Measurements from ENCODE around the gene TRMT61B.

Gene TRMT61B

DNA sequence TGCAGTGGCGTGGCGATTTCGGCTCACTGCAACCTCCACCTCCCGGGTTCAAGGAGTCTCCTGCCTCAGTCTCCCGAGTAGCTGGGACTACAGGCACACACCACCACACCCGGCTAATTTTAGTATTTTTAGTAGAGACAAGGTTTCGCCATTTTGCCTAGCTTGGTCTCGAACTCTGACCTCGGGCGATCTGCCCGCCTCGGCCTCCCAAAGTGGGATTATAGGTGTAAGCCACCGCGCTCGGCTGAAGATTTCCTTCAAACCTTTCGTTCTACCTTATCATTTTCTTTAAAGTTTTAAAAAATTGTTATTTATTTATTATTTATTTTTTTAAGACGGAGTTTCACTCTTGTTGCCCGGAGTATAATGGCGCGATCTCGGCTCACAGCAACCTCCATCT lies 23.4 kb upstream of the TRMT61B start:
- peaks cover 0 to 2% (median 0%) of the 10 kb centered on the region in 3 experiments for H3K27me3 ChIP-seq (ENCODE audit: control insufficient read depth in 3 of 3, insufficient read depth in 3 of 3, low read depth in 1 of 3, low read length in 3 of 3)
- DNase-seq (ENCODE audit: low spot score): no peak
- H3K4me3 ChIP-seq (ENCODE audit: low read length in 2 of 2): no peak overlapping the region
- no peak overlapping the region for H3K4me2 ChIP-seq (ENCODE audit: insufficient read depth, low read length, poor library complexity, severe bottlenecking)
- H3K23ac ChIP-seq (ENCODE audit: low read depth, low read length, poor library complexity): no peak overlapping the region
- H2AFZ ChIP-seq (ENCODE audit: low read length): no peak overlapping the region
- no peak overlapping the region for H2BK12ac ChIP-seq (ENCODE audit: low read length)
- peaks cover 0 to 5% of the 10 kb centered on the region in 2 donors for H3K4me1 ChIP-seq (ENCODE audit: control insufficient read depth in 2 of 2, insufficient read depth in 1 of 2, low read depth in 1 of 2, low read length in 2 of 2)
- H4K8ac ChIP-seq (ENCODE audit: low read depth, low read length): no peak overlapping the region
- H3K36me3 ChIP-seq (replicated peaks in 1 of 2; ENCODE audit: control insufficient read depth in 2 of 2, insufficient read depth in 2 of 2, low read length in 2 of 2): peaks cover 0 to 15% of the 10 kb centered on the region in 2 donors
- no peak overlapping the region for H2BK15ac ChIP-seq (ENCODE audit: low read length)
- no peak overlapping the region for H2AK5ac ChIP-seq (ENCODE audit: low read depth, low read length)
- H3K9me3 ChIP-seq (replicated peaks in 1 of 2; ENCODE audit: control insufficient read depth in 2 of 2, insufficient read depth in 1 of 2, low read depth in 1 of 2, low read length in 2 of 2): peaks cover 0 to 2% of the 10 kb centered on the region in 2 donors
- no peak overlapping the region for H2BK5ac ChIP-seq (ENCODE audit: low read length)
- H3K9ac ChIP-seq (ENCODE audit: low read depth, low read length, poor library complexity): no peak overlapping the region
- peaks cover 2% of the 10 kb centered on the region for H3K79me1 ChIP-seq (ENCODE audit: low read depth, low read length)
- H3K18ac ChIP-seq (ENCODE audit: low read length): no peak overlapping the region
- H3K4ac ChIP-seq (ENCODE audit: low read length): no peak overlapping the region
- no peak overlapping the region for H4K91ac ChIP-seq (ENCODE audit: low read depth, low read length, poor library complexity)
- no peak overlapping the region for H3K27ac ChIP-seq (replicated peaks; ENCODE audit: low read length)
- H3K14ac ChIP-seq (ENCODE audit: low read length): no peak overlapping the region
- no peak overlapping the region for H2BK120ac ChIP-seq (ENCODE audit: low read depth, low read length)
- WGBS, 2 donors (ENCODE audit: extremely low coverage in 2 of 2, insufficient read length in 2 of 2, insufficient replicate concordance in 1 of 2): no CpG with 5 or more reads among the region's 21 CpGs

DNA sequence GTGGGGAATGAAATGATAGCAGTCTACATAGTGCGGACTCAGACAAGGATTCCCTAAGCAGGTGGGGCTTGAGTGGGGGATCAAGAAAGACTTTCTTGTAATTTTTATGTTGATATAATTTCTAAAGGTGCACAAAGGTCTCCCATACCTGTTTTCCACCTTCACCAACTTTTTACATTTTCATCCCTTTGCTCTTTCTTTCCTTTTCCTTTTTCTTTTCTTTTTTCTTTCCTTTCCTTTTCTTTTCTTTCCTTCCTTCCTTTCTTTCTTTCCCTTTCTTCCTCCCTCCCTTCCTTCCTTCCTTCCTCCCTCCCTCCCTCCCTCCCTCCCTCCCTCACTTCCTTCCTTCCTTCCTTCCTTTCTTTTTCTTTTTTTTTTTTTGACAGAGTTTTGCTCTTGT lies 10.1 kb upstream of the TRMT61B start:
- H2BK12ac ChIP-seq (ENCODE audit: low read length): no peak overlapping the region
- no peak overlapping the region for H3K4me2 ChIP-seq (ENCODE audit: insufficient read depth, low read length, poor library complexity, severe bottlenecking)
- no peak overlapping the region for H3K4me3 ChIP-seq (ENCODE audit: low read length in 2 of 2)
- no peak overlapping the region for H4K91ac ChIP-seq (ENCODE audit: low read depth, low read length, poor library complexity)
- H3K4ac ChIP-seq (ENCODE audit: low read length): no peak overlapping the region
- WGBS, 2 donors (ENCODE audit: extremely low coverage in 2 of 2, insufficient read length in 2 of 2, insufficient replicate concordance in 1 of 2): no CpG with 5 or more reads among the region's 1 CpG
- no peak overlapping the region for H2BK5ac ChIP-seq (ENCODE audit: low read length)
- H3K9me3 ChIP-seq (replicated peaks in 1 of 2; ENCODE audit: control insufficient read depth in 2 of 2, insufficient read depth in 1 of 2, low read depth in 1 of 2, low read length in 2 of 2): no peaks in the 10 kb centered on the region
- H3K18ac ChIP-seq (ENCODE audit: low read length): no peak overlapping the region
- DNase-seq (ENCODE audit: low spot score): no peak
- no peak overlapping the region for H2AK5ac ChIP-seq (ENCODE audit: low read depth, low read length)
- no peak overlapping the region for H2AFZ ChIP-seq (ENCODE audit: low read length)
- H3K36me3 ChIP-seq (replicated peaks in 1 of 2; ENCODE audit: control insufficient read depth in 2 of 2, insufficient read depth in 2 of 2, low read length in 2 of 2): no peaks in the 10 kb centered on the region
- no peak overlapping the region for H3K9ac ChIP-seq (ENCODE audit: low read depth, low read length, poor library complexity)
- H3K27ac ChIP-seq (replicated peaks; ENCODE audit: low read length): no peak overlapping the region
- no peak overlapping the region for H2BK120ac ChIP-seq (ENCODE audit: low read depth, low read length)
- H2BK15ac ChIP-seq (ENCODE audit: low read length): no peak overlapping the region
- no peak overlapping the region for H3K14ac ChIP-seq (ENCODE audit: low read length)
- no peaks in the 10 kb centered on the region for H3K4me1 ChIP-seq (ENCODE audit: control insufficient read depth in 2 of 2, insufficient read depth in 1 of 2, low read depth in 1 of 2, low read length in 2 of 2)
- H4K8ac ChIP-seq (ENCODE audit: low read depth, low read length): no peak overlapping the region
- peaks cover 0 to 21% (median 4%) of the 10 kb centered on the region in 3 experiments for H3K27me3 ChIP-seq (ENCODE audit: control insufficient read depth in 3 of 3, insufficient read depth in 3 of 3, low read depth in 1 of 3, low read length in 3 of 3)
- no peak overlapping the region for H3K23ac ChIP-seq (ENCODE audit: low read depth, low read length, poor library complexity)
- no peaks in the 10 kb centered on the region for H3K79me1 ChIP-seq (ENCODE audit: low read depth, low read length)

DNA sequence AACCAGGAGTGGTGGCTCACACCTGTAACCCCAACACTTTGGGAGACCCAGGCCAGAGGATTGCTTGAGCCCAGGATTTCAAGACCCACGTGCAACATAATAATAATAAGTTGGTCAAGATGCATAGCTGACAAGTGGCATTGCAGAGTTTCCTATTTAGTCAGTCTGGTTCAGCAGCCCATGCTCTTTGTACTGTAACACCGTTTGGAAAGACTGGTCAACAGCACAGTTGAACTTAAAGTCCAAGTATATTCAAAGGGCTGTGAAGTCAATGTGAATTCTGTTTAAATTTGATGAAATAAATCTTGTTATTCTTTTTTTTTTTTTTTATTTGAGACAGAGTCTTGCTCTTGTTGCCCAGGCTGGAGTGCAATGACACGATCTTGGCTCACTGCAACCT lies 1.5 kb upstream of the TRMT61B start:
- peaks cover 3 to 8% of the 10 kb centered on the region in 2 donors for H3K4me1 ChIP-seq (ENCODE audit: control insufficient read depth in 2 of 2, insufficient read depth in 1 of 2, low read depth in 1 of 2, low read length in 2 of 2)
- H3K36me3 ChIP-seq (replicated peaks in 1 of 2; ENCODE audit: control insufficient read depth in 2 of 2, insufficient read depth in 2 of 2, low read length in 2 of 2): peaks cover 0 to 19% of the 10 kb centered on the region in 2 donors
- H2AK5ac ChIP-seq (ENCODE audit: low read depth, low read length): no peak overlapping the region
- peaks cover 0 to 12% (median 0%) of the 10 kb centered on the region in 3 experiments for H3K27me3 ChIP-seq (ENCODE audit: control insufficient read depth in 3 of 3, insufficient read depth in 3 of 3, low read depth in 1 of 3, low read length in 3 of 3)
- H3K18ac ChIP-seq (ENCODE audit: low read length): no peak overlapping the region
- H3K4ac ChIP-seq (ENCODE audit: low read length): no peak overlapping the region
- H3K23ac ChIP-seq (ENCODE audit: low read depth, low read length, poor library complexity): no peak overlapping the region
- H3K4me2 ChIP-seq (ENCODE audit: insufficient read depth, low read length, poor library complexity, severe bottlenecking): no peak overlapping the region
- no peak overlapping the region for H3K9ac ChIP-seq (ENCODE audit: low read depth, low read length, poor library complexity)
- peak overlapping the region; percentile 91 for H2AFZ ChIP-seq (ENCODE audit: low read length)
- H4K91ac ChIP-seq (ENCODE audit: low read depth, low read length, poor library complexity): no peak overlapping the region
- H2BK12ac ChIP-seq (ENCODE audit: low read length): no peak overlapping the region
- no peak overlapping the region for H3K4me3 ChIP-seq (ENCODE audit: low read length in 2 of 2)
- H2BK120ac ChIP-seq (ENCODE audit: low read depth, low read length): no peak overlapping the region
- DNase-seq (ENCODE audit: low spot score): no peak
- peaks cover 3% of the 10 kb centered on the region for H3K79me1 ChIP-seq (ENCODE audit: low read depth, low read length)
- H2BK5ac ChIP-seq (ENCODE audit: low read length): no peak overlapping the region
- no peaks in the 10 kb centered on the region for H3K9me3 ChIP-seq (replicated peaks in 1 of 2; ENCODE audit: control insufficient read depth in 2 of 2, insufficient read depth in 1 of 2, low read depth in 1 of 2, low read length in 2 of 2)
- WGBS, 2 donors (ENCODE audit: extremely low coverage in 2 of 2, insufficient read length in 2 of 2, insufficient replicate concordance in 1 of 2): no CpG with 5 or more reads among the region's 3 CpGs
- H3K14ac ChIP-seq (ENCODE audit: low read length): no peak overlapping the region
- no peak overlapping the region for H3K27ac ChIP-seq (replicated peaks; ENCODE audit: low read length)
- H2BK15ac ChIP-seq (ENCODE audit: low read length): no peak overlapping the region
- no peak overlapping the region for H4K8ac ChIP-seq (ENCODE audit: low read depth, low read length)

DNA sequence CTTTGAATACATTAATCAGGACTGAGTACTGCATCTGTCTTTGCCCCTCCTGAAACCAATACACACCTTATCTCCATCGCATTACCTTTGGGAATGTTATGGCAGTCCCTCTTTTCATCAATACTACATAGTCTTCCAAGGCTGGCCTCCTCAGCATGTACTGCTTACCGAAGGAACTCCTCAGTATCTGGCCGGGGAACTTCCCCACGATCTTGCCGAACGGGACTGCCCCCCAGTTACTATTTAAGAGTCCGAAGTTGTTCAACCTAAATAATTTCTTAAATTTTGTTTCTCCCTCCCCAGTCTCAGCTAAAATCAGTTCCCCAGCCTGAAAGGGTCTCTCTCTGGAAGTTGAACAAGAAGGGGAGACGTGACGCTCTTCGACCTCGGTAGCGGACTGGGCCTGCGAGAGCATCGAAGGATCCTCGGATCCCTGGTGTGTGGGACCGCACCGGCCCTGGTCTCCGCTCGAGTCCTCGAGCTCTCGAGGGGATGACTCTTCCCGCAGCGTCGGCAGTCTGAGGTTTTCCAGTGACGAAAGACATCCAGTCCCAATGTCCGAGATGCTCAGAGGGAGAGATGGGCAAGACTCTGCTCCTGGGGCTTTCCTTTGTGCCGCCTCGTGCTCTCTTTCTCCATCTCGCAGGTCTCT lies 489 bp downstream of the TRMT61B start:
- no peak for DNase-seq (ENCODE audit: low spot score)
- Histone ChIP-seq H3K4me3 (ENCODE audit: low read length in 2 of 2) (peak overlapping the region; percentile 86 to 91), H4K91ac (ENCODE audit: low read depth, low read length, poor library complexity) (no peak overlapping the region), H3K27me3 (ENCODE audit: control insufficient read depth in 3 of 3, insufficient read depth in 3 of 3, low read depth in 1 of 3, low read length in 3 of 3) (no peaks in the 10 kb centered on the region), H3K27ac (replicated peaks; ENCODE audit: low read length) (peak overlapping the region; percentile 37), H4K8ac (ENCODE audit: low read depth, low read length) (no peak overlapping the region), H3K18ac (ENCODE audit: low read length) (peak overlapping the region; percentile 24), H2BK12ac (ENCODE audit: low read length) (no peak overlapping the region), H3K36me3 (replicated peaks in 1 of 2; ENCODE audit: control insufficient read depth in 2 of 2, insufficient read depth in 2 of 2, low read length in 2 of 2) (peaks cover 3 to 32% of the 10 kb centered on the region in 2 donors), H3K14ac (ENCODE audit: low read length) (no peak overlapping the region), H3K4ac (ENCODE audit: low read length) (no peak overlapping the region), H2AK5ac (ENCODE audit: low read depth, low read length) (no peak overlapping the region), H3K79me1 (ENCODE audit: low read depth, low read length) (peaks cover 7% of the 10 kb centered on the region), H3K9ac (ENCODE audit: low read depth, low read length, poor library complexity) (peak overlapping the region; percentile 94), H2BK15ac (ENCODE audit: low read length) (no peak overlapping the region), H2BK5ac (ENCODE audit: low read length) (no peak overlapping the region), H3K4me1 (ENCODE audit: control insufficient read depth in 2 of 2, insufficient read depth in 1 of 2, low read depth in 1 of 2, low read length in 2 of 2) (peaks cover 3 to 8% of the 10 kb centered on the region in 2 donors), H3K9me3 (replicated peaks in 1 of 2; ENCODE audit: control insufficient read depth in 2 of 2, insufficient read depth in 1 of 2, low read depth in 1 of 2, low read length in 2 of 2) (no peaks in the 10 kb centered on the region), H2AFZ (ENCODE audit: low read length) (peak overlapping the region; percentile 91), H2BK120ac (ENCODE audit: low read depth, low read length) (no peak overlapping the region), H3K23ac (ENCODE audit: low read depth, low read length, poor library complexity) (peak overlapping the region; percentile 32), H3K4me2 (ENCODE audit: insufficient read depth, low read length, poor library complexity, severe bottlenecking) (peak overlapping the region; percentile 72)
- no CpG with 5 or more reads among the region's 29 CpGs for WGBS, 2 donors (ENCODE audit: extremely low coverage in 2 of 2, insufficient read length in 2 of 2, insufficient replicate concordance in 1 of 2)

Measured in neuronal stem cell (in vitro differentiated cells).